ENCODE measurements around the gene SUGP2.

Gene SUGP2

DNA sequence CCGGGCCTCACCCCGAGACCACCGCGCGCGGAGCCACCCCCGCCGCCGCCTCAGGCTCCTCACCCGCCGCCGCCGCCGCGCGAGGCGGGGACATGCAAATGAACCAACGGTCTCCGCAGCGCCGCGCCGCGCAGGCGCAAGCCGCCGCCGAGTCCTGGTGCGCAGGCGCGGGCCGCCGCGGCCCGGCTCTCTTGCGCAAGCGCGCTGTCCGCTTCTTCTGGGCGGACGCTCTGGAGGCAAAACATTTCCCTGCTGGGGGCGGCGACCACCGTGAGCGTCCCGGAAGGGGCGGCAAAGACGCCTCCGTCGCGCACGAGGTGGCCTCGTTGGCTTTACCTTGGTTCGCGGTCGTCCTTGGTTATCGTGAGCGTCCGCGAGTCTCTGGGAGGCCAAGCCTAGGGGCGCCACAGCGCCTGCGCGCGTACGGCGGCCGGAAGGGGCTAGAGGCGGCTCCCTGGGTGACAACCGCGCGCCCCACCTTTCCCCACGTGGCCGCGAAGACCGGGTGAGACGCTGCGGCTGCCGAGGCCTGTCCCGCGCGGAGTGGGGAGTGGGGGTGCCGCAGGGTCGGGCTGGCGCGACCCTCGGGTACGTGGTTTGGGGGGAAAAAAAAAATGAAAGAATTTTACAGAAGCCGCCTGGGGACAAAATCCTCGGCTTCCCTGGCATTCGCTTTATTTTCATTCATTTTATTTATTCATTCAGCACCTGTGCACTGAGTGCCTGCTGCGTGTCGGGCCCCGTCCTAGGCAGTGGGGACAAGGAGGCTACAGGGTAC lies at the start of gene SUGP2, which contains the start of gene ARMC6:
SUGP2 (minus strand) TSS at position 92 of the 778 bp plus-strand sequence. CDS start 2,446 bp downstream, outside the sequence.
ARMC6 (plus strand) TSS at position 178 of the 778 bp plus-strand sequence. CDS start 607 bp downstream, outside the sequence.
- DNase-seq, result peak; percentile 89

DNA sequence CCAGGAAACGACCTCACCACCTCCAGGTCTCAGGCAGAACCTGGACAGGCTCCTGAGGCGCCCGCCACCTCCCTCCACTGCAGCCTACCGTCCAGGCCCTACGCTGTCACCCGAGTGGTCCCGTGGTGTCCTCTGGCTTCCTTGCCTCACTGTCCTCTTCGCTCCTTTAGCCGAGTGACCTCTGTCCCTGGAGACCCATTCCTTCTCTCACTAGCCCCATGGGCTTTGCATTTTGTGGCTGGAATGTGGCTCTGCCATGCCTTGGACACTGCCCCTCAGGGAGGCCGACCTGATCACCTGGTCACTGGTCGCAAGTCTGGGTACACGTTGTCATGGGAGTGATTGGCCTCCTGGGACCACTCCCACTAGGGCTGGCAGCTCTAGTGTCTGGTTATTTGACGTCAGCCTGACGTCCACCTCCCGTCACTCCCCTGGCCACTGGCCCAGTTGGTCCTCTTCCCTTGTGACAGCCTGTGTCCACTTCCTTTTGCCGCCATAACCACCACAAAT lies 48.4 kb upstream of the SUGP2 start:
- DNase-seq, result no peak

- no peak for DNase-seq
Measured at GRCh38 chr19:19079571-19079970, 46.3 kb upstream of the SUGP2 start.

DNA sequence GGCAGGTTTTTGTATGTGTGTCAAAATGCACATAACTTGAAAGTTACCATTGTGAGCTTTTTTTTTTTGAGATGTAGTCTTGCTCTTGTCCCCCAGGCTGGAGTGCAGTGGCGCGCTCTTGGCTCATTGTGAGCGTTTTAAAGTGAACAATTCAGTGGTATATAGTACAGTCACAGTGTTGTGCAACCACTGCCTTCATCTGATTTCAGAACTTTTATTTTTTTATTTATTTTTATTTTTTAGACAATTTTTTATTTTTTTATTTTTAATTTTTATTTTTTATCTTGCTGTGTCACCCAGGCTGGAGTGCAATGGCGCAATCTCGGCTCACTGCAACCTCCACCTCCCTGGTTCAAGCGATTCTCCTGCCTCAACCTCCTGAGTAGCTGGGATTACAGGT lies 45.5 kb upstream of the SUGP2 start:
- no peak for DNase-seq

DNA sequence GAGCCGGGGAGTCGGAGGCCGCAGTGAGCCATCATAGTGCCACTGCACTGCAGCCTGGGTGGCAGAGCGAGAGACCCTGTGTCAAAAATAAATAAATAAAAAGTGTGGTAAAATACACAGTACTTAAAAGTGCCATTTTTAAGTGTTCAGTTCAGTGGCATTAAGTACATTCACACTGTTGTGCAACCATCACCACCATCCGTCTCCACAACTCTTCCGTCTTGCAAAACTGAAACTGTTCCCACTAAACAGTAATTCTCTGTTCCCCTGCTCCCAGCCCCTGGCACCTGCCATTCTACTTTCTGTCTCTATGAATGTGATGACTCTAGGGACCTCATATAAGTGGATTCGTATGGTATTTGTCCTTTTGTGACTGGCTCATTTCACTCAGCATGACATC lies 43.8 kb upstream of the SUGP2 start:
- no peak for DNase-seq

- DNase-seq, result no peak
Measured at GRCh38 chr19:19076476-19076875, 43.2 kb upstream of the SUGP2 start.

DNA sequence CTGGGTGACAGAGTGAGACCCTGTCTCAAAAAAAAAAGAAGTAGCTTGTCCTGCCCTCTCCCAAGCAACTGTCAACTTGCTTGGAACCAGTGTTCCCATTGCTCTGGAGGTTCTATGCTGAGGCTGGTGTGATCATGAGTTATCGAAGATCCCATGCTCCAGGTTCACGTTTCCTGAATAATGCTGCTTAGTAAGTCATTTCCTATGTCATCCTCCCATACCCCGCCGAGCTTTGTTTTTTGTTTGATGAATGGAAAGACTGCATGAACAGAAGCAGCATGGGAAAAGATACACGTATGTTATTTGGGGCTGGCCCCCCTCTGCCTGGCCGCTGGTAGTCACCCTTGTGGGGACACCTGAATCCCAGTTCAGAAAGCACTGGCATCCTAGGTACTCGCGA lies 41.8 kb upstream of the SUGP2 start:
- DNase-seq, result no peak

GRCh38 chr19:19074196-19074882 lies 41.0 kb upstream of the SUGP2 start:
- DNase-seq, result no peak

- DNase-seq, result no peak
Measured at GRCh38 chr19:19071897-19072296, 38.6 kb upstream of the SUGP2 start.

DNA sequence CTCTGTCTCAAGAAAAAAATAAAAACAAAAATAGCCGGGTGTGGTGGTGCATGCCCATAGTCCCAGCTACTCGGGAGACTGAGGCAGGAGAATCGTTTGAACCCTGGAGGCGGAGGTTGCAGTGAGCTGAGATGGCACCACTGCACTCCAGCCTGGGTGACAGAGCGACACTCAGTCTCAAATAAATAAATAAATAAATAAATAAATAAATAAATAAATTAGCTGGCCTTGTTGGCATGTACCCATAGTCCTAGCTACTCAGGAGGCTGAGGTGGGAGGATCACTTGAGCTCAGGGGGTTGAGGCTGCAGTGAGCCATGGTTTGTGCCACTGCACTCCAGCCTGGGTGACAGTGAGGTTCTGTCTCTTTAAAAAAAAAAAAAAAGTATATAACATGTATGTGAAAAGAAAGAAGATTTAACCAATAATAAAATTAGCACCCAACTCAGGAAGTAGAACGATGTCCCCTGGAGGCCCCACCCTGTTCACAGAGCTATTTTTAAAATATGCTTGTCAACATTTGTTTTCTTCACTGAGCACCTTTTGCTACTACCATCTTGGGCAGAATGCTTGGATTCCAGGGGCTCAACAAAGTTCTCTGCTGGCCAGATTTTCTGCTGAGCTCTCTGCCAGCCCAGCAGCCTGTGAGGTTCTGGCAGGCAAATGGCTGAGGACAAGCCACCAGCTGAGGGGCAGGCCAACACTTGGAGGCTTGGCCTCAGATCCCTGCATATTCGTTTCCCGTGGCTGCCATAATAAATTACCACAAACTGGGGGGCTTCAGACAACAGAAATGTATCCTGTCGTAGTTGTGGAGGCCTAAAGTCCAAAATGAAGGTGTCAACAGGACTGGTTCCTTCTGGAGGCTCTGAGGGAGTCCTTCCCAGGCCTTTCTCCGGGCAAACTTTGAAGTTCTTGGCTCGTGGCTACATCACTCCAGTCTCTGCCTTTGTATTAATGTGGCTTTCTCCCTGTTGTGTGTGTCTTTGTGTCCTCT lies 35.6 kb upstream of the SUGP2 start:
- DNase-seq, result no peak

GRCh38 chr19:19067276-19068072 lies 34.2 kb upstream of the SUGP2 start:
- DNase-seq, result no peak

DNA sequence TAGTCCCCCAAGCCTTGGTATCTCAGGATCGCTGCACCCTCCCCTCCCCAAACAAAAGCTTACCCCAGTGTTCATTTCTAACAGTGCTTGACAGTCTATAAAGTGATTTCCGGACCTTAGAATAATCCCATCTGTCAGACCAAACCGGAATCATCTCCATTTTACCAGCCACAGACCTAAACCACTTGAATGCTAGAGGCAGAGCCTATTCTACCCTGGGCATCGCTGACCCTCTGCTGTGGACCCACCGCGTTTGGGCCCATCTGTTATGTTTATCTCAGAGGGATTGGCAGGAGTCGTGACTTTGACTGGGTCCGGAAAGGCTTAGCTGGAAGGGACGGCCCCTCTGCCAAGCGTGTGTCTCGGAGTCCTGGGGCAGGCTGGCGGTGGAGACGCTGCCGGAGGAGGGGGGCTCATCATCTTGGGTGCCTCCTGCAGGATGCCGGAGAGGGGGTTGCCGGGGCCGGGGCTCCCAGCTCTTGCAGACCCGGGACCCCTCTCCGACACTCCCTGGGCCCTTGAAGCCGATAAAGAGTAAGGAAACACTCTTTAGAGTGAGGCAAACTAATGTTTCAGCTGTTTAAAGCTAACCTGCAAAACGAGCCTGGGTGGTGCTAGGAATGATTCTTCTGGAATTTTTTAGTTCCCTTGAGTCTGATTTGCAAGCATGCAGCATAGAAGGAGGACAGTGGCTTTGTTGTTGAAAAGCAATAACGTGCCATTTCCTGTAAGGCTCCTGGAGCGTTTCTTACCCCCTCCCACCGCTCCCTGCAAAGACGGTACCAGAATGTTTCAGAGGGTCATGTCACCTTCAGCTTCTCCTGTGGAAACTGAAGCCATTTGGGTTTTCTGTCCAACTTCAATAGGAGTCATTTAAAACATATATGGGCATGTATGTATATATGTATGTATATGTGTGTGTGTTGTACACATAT lies 31.8 kb upstream of the SUGP2 start:
- peak; percentile 33 for DNase-seq

GRCh38 chr19:19064098-19064722 lies 30.9 kb upstream of the SUGP2 start:
- no peak for DNase-seq

GRCh38 chr19:19063183-19064097 lies 30.1 kb upstream of the SUGP2 start, which contains the start of gene SLC25A42:
Gene SLC25A42 (plus strand): TSS chr19:19063994. CDS start chr19:19096125, 32,131 bp downstream.
- DNase-seq, result peak; percentile 99

GRCh38 chr19:19062454-19063182 lies 29.3 kb upstream of the SUGP2 start:
- peak; percentile 8 for DNase-seq

DNA sequence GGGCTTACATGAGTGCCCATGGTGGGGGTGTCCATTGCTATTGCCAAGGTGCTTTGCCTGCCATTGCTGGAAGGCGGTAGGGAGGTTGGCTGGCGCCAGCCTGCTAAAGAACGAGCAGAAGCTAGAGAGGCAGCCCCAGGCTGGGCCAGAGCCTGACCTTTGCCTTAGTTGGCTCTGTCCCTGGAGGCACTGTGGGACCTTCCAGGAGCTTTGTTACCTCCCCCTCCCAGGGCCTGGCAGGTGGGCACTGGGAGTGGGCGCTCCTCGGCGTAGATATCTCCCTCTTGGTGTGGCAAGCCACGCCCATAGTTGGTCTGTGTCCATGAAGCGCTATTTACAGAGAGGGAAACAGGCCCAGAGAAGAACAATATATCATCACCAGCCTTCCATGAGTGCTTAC lies 28.2 kb upstream of the SUGP2 start:
- no peak for DNase-seq

DNA sequence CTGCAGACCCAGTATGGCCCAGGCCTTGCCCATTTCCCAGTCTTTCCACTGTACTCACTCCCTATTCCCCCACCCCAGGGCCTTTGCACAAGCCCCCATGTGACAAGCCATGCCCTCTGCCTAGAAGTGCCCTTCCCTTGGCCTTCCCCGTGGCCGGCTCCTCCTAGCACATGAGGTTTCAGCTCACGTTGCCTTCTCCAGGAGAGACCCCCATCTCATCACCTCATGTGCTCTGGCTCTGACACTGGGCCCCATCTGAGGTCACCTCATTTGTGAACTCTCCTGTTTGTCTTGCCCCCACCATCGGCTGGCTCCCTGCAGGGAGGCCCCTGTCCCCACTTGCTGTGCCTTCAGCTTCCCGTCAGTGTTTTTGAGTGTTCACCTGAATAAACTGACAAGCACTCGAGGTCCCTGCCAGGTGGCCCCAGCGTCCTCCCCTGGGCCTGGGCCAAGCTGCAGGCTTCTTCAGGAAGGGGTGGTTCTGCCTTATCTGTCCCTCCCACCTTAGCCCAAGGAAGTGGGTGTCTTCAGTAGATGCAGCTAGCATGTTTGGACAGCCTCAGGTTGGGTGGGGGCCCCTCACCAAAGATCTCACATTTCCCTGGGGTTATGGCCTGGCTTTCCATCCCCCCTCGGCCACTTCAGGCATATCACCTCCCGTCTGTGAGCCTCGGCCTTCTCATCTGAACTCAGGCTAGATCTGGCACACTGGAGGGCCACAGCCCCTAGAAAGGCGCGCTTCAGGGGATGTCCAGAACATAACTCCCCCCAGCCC lies 26.7 kb upstream of the SUGP2 start:
- no peak for DNase-seq

Data from activated naive CD4-positive, alpha-beta T cell treated with Interleukin-2 at 50 U/mL for 16 hours (primary cell).